PC-9 (cell line): ENCODE measurements around the gene REPS2. TPM values are rescaled to one million over a fixed set of nuclear protein-coding genes. Genes with fewer than 3 reads are reported as not detected.

Experiments
- BruUV-seq: library from RNA; stranded (reverse); fragments of 400-500 nt; replicated peaks from 2 replicates; lab custom pipeline; 2021; lab: Mats Ljungman, UMichigan
- CTCF ChIA-PET: fragments of 300-600 bp; sonication (Branson Sonifier 250); formaldehyde crosslinking; loops from one replicate; lab custom pipeline; 2022; ENCODE audit warnings: antibody characterized with exemption; lab: Charles Lee
- POLR2A ChIA-PET: fragments of 300-600 bp; sonication (Branson Sonifier 250); formaldehyde crosslinking; loops from one replicate; lab custom pipeline; 2022; ENCODE audit warnings: antibody characterized with exemption; ENCODE audit not compliant: unreplicated experiment; lab: Charles Lee
- DNase-seq, 2 experiments: peaks; one replicate each; pipeline versions ENCODE4 v3.0.0 to v3.0.0-alpha.2; 2015 to 2022; ENCODE audit warnings: mixed read lengths in 1 of 2
- H2AFZ ChIP-seq: fragments of 200-600 bp; sonication (generic); 2 replicates; pipeline ENCODE4 v1.8.1; 2017; ENCODE audit warnings: antibody characterized with exemption
- H3F3A ChIP-seq: fragments of 200-600 bp; sonication (generic); 2 replicates; pipeline ENCODE4 v1.8.1; 2017; ENCODE audit warnings: antibody characterized with exemption, mild to moderate bottlenecking, low read depth; ENCODE audit not compliant: insufficient read depth
- H3K27ac ChIP-seq: fragments of 200-600 bp; sonication (generic); 2 replicates; pipeline ENCODE4 v1.6.1; 2016; ENCODE audit warnings: mixed run types
- H3K27me3 ChIP-seq: fragments of 200-600 bp; sonication (generic); 2 replicates; pipeline ENCODE4 v1.6.1; 2016; ENCODE audit warnings: low read depth, mixed run types; ENCODE audit not compliant: insufficient read depth
- H3K36me3 ChIP-seq: fragments of 200-600 bp; sonication (generic); 2 replicates; pipeline ENCODE4 v1.6.1; 2016; ENCODE audit warnings: low read depth, mixed run types
- H3K4me1 ChIP-seq: fragments of 200-600 bp; sonication (generic); replicated peaks from 2 replicates; pipeline ENCODE4 v1.6.1; 2016; ENCODE audit warnings: mixed run types; ENCODE audit not compliant: insufficient read depth
- H3K4me2 ChIP-seq: fragments of 200-600 bp; sonication (generic); 2 replicates; pipeline ENCODE4 v1.6.1; 2017; ENCODE audit warnings: mixed run types
- H3K4me3 ChIP-seq: fragments of 200-600 bp; sonication (generic); 2 replicates; pipeline ENCODE4 v1.6.1; 2016; ENCODE audit warnings: mixed run types
- H3K79me2 ChIP-seq: fragments of 200-600 bp; sonication (generic); 2 replicates; pipeline ENCODE4 v1.6.1; 2017; ENCODE audit warnings: low read depth, mixed run types
- H3K9me2 ChIP-seq: fragments of 200-600 bp; sonication (generic); 2 replicates; pipeline ENCODE4 v1.8.1; 2017; ENCODE audit warnings: mild to moderate bottlenecking; ENCODE audit not compliant: insufficient read depth
- H3K9me3 ChIP-seq: fragments of 200-600 bp; sonication (generic); 2 replicates; pipeline ENCODE4 v1.8.1; 2016; ENCODE audit warnings: low read depth; ENCODE audit not compliant: insufficient read depth
- H4K20me1 ChIP-seq: fragments of 200-600 bp; sonication (generic); 2 replicates; pipeline ENCODE4 v1.8.1; 2017; ENCODE audit not compliant: insufficient read depth
- CTCF ChIP-seq: fragments of 200-600 bp; sonication (generic); conservative IDR thresholded peaks from 2 replicates; pipeline ENCODE4 v1.6.1; 2017; ENCODE audit warnings: mixed run types, antibody characterized with exemption, mild to moderate bottlenecking, moderate library complexity
- EZH2 ChIP-seq: fragments of 200-600 bp; sonication (generic); IDR thresholded peaks from 2 replicates; pipeline ENCODE4 v1.8.0; 2017; ENCODE audit warnings: antibody characterized with exemption, low read depth
- intact Hi-C: fragments of 100-400 bp; cut with micrococcal nuclease; formaldehyde crosslinking; loops from one replicate; pipeline ENCODE4 v1.10.0; 2022; ENCODE audit not compliant: unreplicated experiment
- total RNA-seq: library from RNA; stranded (reverse); gene quantifications from 2 replicates; pipeline ENCODE4 v1.2.3, GENCODE V29; 2021

Gene REPS2
- total RNA-seq, 1 experiment from 2014 or later = 29.2 TPM

- no peaks in the 10 kb centered on the region for H3K36me3 ChIP-seq
- intact Hi-C loops = no loop called here
- no peaks in the 10 kb centered on the region for H3K9me3 ChIP-seq
- no peaks in the 10 kb centered on the region for H4K20me1 ChIP-seq
- DNase-seq = no peak
- H3F3A ChIP-seq = no peaks in the 10 kb centered on the region
- H3K27me3 ChIP-seq = no peaks in the 10 kb centered on the region
- no peaks in the 10 kb centered on the region for H3K9me2 ChIP-seq
- BruUV-seq = no TSS peak
- no peak for TF ChIP-seq CTCF
- no peak for TF ChIP-seq EZH2
- no peaks in the 10 kb centered on the region for H3K79me2 ChIP-seq
- CTCF ChIA-PET = no interaction called here
- no peak overlapping the region for H3K27ac ChIP-seq
- no peak overlapping the region for H3K4me3 ChIP-seq
- POLR2A ChIA-PET = no interaction called here
- no peak overlapping the region for H2AFZ ChIP-seq
- H3K4me2 ChIP-seq = no peak overlapping the region
- no peaks in the 10 kb centered on the region for H3K4me1 ChIP-seq
Observed at GRCh38 chrX:16992445-16992844, 46.0 kb downstream of the REPS2 start.

- no peaks in the 10 kb centered on the region for H3K9me2 ChIP-seq
- H3K27me3 ChIP-seq = no peaks in the 10 kb centered on the region
- H3K4me1 ChIP-seq = no peaks in the 10 kb centered on the region
- no peak overlapping the region for H3K27ac ChIP-seq
- H3F3A ChIP-seq = no peaks in the 10 kb centered on the region
- no peak for DNase-seq
- H3K36me3 ChIP-seq = no peaks in the 10 kb centered on the region
- no peaks in the 10 kb centered on the region for H4K20me1 ChIP-seq
- H3K4me3 ChIP-seq = no peak overlapping the region
- ChIA-PET POLR2A (interaction anchor here (0.5 kb wide), 1 partner anchor 1355 kb away, joined by 3 read pairs; no protein-coding TSS in a partner anchor), CTCF (no interaction called here)
- BruUV-seq = no TSS peak
- H3K79me2 ChIP-seq = no peaks in the 10 kb centered on the region
- H3K4me2 ChIP-seq = no peak overlapping the region
- H2AFZ ChIP-seq = no peak overlapping the region
- intact Hi-C loops = no loop called here
- no peak for TF ChIP-seq CTCF
- TF ChIP-seq EZH2 = no peak
- H3K9me3 ChIP-seq = no peaks in the 10 kb centered on the region
Observed at GRCh38 chrX:16992951-16993350, 46.5 kb downstream of the REPS2 start.

- Histone ChIP-seq H2AFZ (no peak overlapping the region), H3K27me3 (no peaks in the 10 kb centered on the region), H4K20me1 (no peaks in the 10 kb centered on the region), H3K79me2 (no peaks in the 10 kb centered on the region), H3K4me2 (no peak overlapping the region), H3K27ac (no peak overlapping the region), H3K9me2 (no peaks in the 10 kb centered on the region), H3F3A (no peaks in the 10 kb centered on the region), H3K36me3 (no peaks in the 10 kb centered on the region), H3K4me1 (no peaks in the 10 kb centered on the region), H3K4me3 (no peak overlapping the region), H3K9me3 (no peaks in the 10 kb centered on the region)
- ChIA-PET POLR2A (no interaction called here), CTCF (no interaction called here)
- intact Hi-C loops = no loop called here
- DNase-seq = no peak
- no TSS peak for BruUV-seq
- TF ChIP-seq CTCF = no peak
- no peak for TF ChIP-seq EZH2
Observed at GRCh38 chrX:16993791-16994318, 47.4 kb downstream of the REPS2 start.
